DND-41 (cell line): Measurements from ENCODE around the gene MMP7.

Experiments
- CTCF ChIP-seq: IDR thresholded peaks from 2 replicates; pipeline ENCODE4 v1.5.1; 2012; ENCODE audit warnings: borderline replicate concordance, low read length, moderate library complexity, mild to moderate bottlenecking; ENCODE audit not compliant: poor library complexity, severe bottlenecking; ENCODE audit errors: extremely low read depth
- EZH2 ChIP-seq: IDR thresholded peaks from 3 replicates; pipeline ENCODE4 v1.6.1; 2012; ENCODE audit warnings: borderline replicate concordance, low read depth, mild to moderate bottlenecking, moderate library complexity, low read length, inconsistent platforms; ENCODE audit not compliant: severe bottlenecking

GRCh38 chr11:102551169-102551781 is 20.7 kb upstream of the MMP7 start:
- TF ChIP-seq CTCF (no peak), EZH2 (no peak)
